ENCODE measurements around the gene LYSMD3.

LYSMD3 gene

GRCh38 chr5:90547072-90547536, 17.7 kb upstream of the LYSMD3 start:
- DNase-seq: no peak

GRCh38 chr5:90546216-90546837, 16.9 kb upstream of the LYSMD3 start:
- no peak for DNase-seq

- DNase-seq: no peak
Observed at GRCh38 chr5:90545511-90545910, 16.1 kb upstream of the LYSMD3 start.

- DNase-seq: no peak
Observed at GRCh38 chr5:90542827-90543519, 13.6 kb upstream of the LYSMD3 start.

GRCh38 chr5:90534922-90535321, 5.5 kb upstream of the LYSMD3 start:
- no peak for DNase-seq

- no peak for DNase-seq
Observed at GRCh38 chr5:90533794-90534193, 4.4 kb upstream of the LYSMD3 start.

GRCh38 chr5:90530736-90531487, 1.5 kb upstream of the LYSMD3 start:
- DNase-seq: no peak

GRCh38 chr5:90529939-90530677, 724 bp upstream of the LYSMD3 start:
- peak; percentile 8 to 48 for DNase-seq

GRCh38 chr5:90528601-90529193, 687 bp downstream of the LYSMD3 start:
- DNase-seq: no peak

GRCh38 chr5:90519081-90519480, 10.3 kb downstream of the LYSMD3 start:
- no peak for DNase-seq

- DNase-seq: no peak
Observed at GRCh38 chr5:90518661-90519060, 10.7 kb downstream of the LYSMD3 start.

GRCh38 chr5:90514520-90514919, 14.9 kb downstream of the LYSMD3 start:
- DNase-seq: no peak

GRCh38 chr5:90510438-90510837, 18.9 kb downstream of the LYSMD3 start:
- no peak for DNase-seq

GRCh38 chr5:90506221-90506620, 23.2 kb downstream of the LYSMD3 start:
- DNase-seq: no peak

- DNase-seq: no peak
Observed at GRCh38 chr5:90504743-90505142, 24.6 kb downstream of the LYSMD3 start.

GRCh38 chr5:90503596-90503995, 25.8 kb downstream of the LYSMD3 start:
- no peak for DNase-seq

- no peak for DNase-seq
Observed at GRCh38 chr5:90495146-90495545, 34.2 kb downstream of the LYSMD3 start.

GRCh38 chr5:90494043-90494442, 35.3 kb downstream of the LYSMD3 start:
- no peak for DNase-seq

GRCh38 chr5:90488791-90489190, 40.6 kb downstream of the LYSMD3 start:
- DNase-seq: no peak

GRCh38 chr5:90484540-90484939, 44.8 kb downstream of the LYSMD3 start:
- no peak for DNase-seq

- no peak for DNase-seq
Observed at GRCh38 chr5:90483206-90483605, 46.2 kb downstream of the LYSMD3 start.

GRCh38 chr5:90480699-90481098, 48.7 kb downstream of the LYSMD3 start:
- DNase-seq: no peak
